ENCODE data around the gene HSD17B10. TPM values are rescaled to one million over a fixed set of nuclear protein-coding genes. Genes with fewer than 3 reads are reported as not detected.

The HSD17B10 gene
- total RNA-seq, 4 donors from 2014 or later = 72.7 to 105 (median 94.3) TPM

GRCh38 chrX:53438174-53438831, 4.1 kb upstream of the HSD17B10 start:
- intact Hi-C loops (cut with DNase I) = no loop called here
- Histone ChIP-seq H3K9me3 (no peaks in the 10 kb centered on the region), H3K4me1 (peaks cover 8 to 39% (median 31%) of the 10 kb centered on the region in 4 donors), H3K27ac (replicated peaks in 1 of 4) (no peak overlapping the region), H3K4me3 (no peak overlapping the region), H3K27me3 (no peaks in the 10 kb centered on the region), H3K36me3 (no peaks in the 10 kb centered on the region)
- no peak for DNase-seq (ENCODE audit: extremely low spot score)
- WGBS = 55% methylated on average over 5 of the region's 5 CpGs
- TF ChIP-seq POLR2A (IDR thresholded peaks at IDR 0.05; ENCODE audit: low read depth) = no peak
- no peak for TF ChIP-seq POLR2AphosphoS5 (IDR thresholded peaks at IDR 0.05)
- TF ChIP-seq EP300 (IDR thresholded peaks at IDR 0.05) = no peak
- no peak for TF ChIP-seq CTCF (IDR thresholded peaks at IDR 0.05)

- H3K27me3 ChIP-seq = no peaks in the 10 kb centered on the region
- H3K4me3 ChIP-seq = no peak overlapping the region
- H3K27ac ChIP-seq (replicated peaks in 1 of 4) = no peak overlapping the region
- TF ChIP-seq CTCF (IDR thresholded peaks at IDR 0.05) = no peak
- TF ChIP-seq POLR2AphosphoS5 (IDR thresholded peaks at IDR 0.05) = no peak
- TF ChIP-seq POLR2A (IDR thresholded peaks at IDR 0.05; ENCODE audit: low read depth) = no peak
- no peak for TF ChIP-seq EP300 (IDR thresholded peaks at IDR 0.05)
- intact Hi-C loops (cut with DNase I) = no loop called here
- H3K9me3 ChIP-seq = no peaks in the 10 kb centered on the region
- H3K36me3 ChIP-seq = peaks cover 0 to 5% (median 3%) of the 10 kb centered on the region in 4 donors
- WGBS = 68% methylated on average over 2 of the region's 2 CpGs
- no peak for DNase-seq (ENCODE audit: extremely low spot score)
- H3K4me1 ChIP-seq = peaks cover 8 to 45% (median 32%) of the 10 kb centered on the region in 4 donors
These were observed 3.0 kb upstream of the HSD17B10 start for GRCh38 chrX:53437206-53437605.

GRCh38 chrX:53435997-53436396, 1.8 kb upstream of the HSD17B10 start:
- 13% methylated on average over 4 of the region's 4 CpGs for WGBS
- H3K27me3 ChIP-seq = no peaks in the 10 kb centered on the region
- no peak overlapping the region for H3K27ac ChIP-seq (replicated peaks in 1 of 4)
- H3K4me3 ChIP-seq = no peak overlapping the region
- no peak for TF ChIP-seq POLR2A (IDR thresholded peaks at IDR 0.05; ENCODE audit: low read depth)
- peak; percentile 74 to 77 (median 77) for TF ChIP-seq CTCF (IDR thresholded peaks at IDR 0.05)
- TF ChIP-seq POLR2AphosphoS5 (IDR thresholded peaks at IDR 0.05) = peak in 1 of 2 donors; percentile 49
- TF ChIP-seq EP300 (IDR thresholded peaks at IDR 0.05) = no peak
- H3K36me3 ChIP-seq = peaks cover 0 to 18% (median 15%) of the 10 kb centered on the region in 4 donors
- no peaks in the 10 kb centered on the region for H3K9me3 ChIP-seq
- peaks cover 6 to 33% (median 21%) of the 10 kb centered on the region in 4 donors for H3K4me1 ChIP-seq
- intact Hi-C loops (cut with DNase I) = no loop called here
- no peak for DNase-seq (ENCODE audit: extremely low spot score)

GRCh38 chrX:53430231-53430630, 3.9 kb downstream of the HSD17B10 start:
- Histone ChIP-seq H3K4me1 (peaks cover 6 to 18% (median 12%) of the 10 kb centered on the region in 4 donors), H3K27ac (replicated peaks in 1 of 4) (no peak overlapping the region), H3K9me3 (no peaks in the 10 kb centered on the region), H3K27me3 (no peaks in the 10 kb centered on the region), H3K4me3 (no peak overlapping the region), H3K36me3 (peaks cover 0 to 33% (median 28%) of the 10 kb centered on the region in 4 donors)
- WGBS = 81% methylated on average over 7 of the region's 9 CpGs
- DNase-seq (ENCODE audit: extremely low spot score) = no peak
- no peak for TF ChIP-seq EP300 (IDR thresholded peaks at IDR 0.05)
- TF ChIP-seq CTCF (IDR thresholded peaks at IDR 0.05) = no peak
- TF ChIP-seq POLR2AphosphoS5 (IDR thresholded peaks at IDR 0.05) = no peak
- no peak for TF ChIP-seq POLR2A (IDR thresholded peaks at IDR 0.05; ENCODE audit: low read depth)
- intact Hi-C loops (cut with DNase I) = no loop called here

All from esophagus muscularis mucosa (tissue), 4 donors.